Liver (tissue), 9 donors: ENCODE measurements around the gene ANKRD23. TPM values are rescaled to one million over a fixed set of nuclear protein-coding genes. Genes with fewer than 3 reads are reported as not detected.

Experiments used
- DNase-seq: peaks from one replicate; pipeline ENCODE4 v3.0.0-alpha.2; 2017; ENCODE audit warnings: low spot score
- H3K27ac ChIP-seq, 2 donors: one replicate each; pipeline ENCODE4 v1.7.0; 2013; ENCODE audit warnings: inconsistent platforms in 2 of 2, low read length in 2 of 2, control low read depth in 1 of 2, low read depth in 1 of 2, mild to moderate bottlenecking in 1 of 2
- H3K27me3 ChIP-seq, 4 donors: one replicate each; pipeline versions ENCODE4 v1.6.1 to v1.7.0; 2013; ENCODE audit warnings: low read length in 3 of 4, inconsistent platforms in 1 of 4, mild to moderate bottlenecking in 1 of 4, moderate library complexity in 1 of 4; ENCODE audit not compliant: control insufficient read depth in 4 of 4, insufficient read depth in 4 of 4
- H3K36me3 ChIP-seq, 4 donors: one replicate each; pipeline versions ENCODE4 v1.6.1 to v1.7.0; 2013; ENCODE audit warnings: low read length in 3 of 4, mild to moderate bottlenecking in 3 of 4, low read depth in 1 of 4, moderate library complexity in 1 of 4; ENCODE audit not compliant: control insufficient read depth in 4 of 4, insufficient read depth in 3 of 4
- H3K4me1 ChIP-seq, 4 donors: one replicate each; pipeline versions ENCODE4 v1.6.1 to v1.7.0; 2013; ENCODE audit warnings: low read length in 3 of 4, mild to moderate bottlenecking in 3 of 4, moderate library complexity in 1 of 4; ENCODE audit not compliant: control insufficient read depth in 4 of 4, insufficient read depth in 4 of 4
- H3K4me3 ChIP-seq, 3 donors: one replicate each; pipeline versions ENCODE4 v1.6.1 to v1.7.0; 2013; ENCODE audit warnings: low read length in 3 of 3, control low read depth in 1 of 3, low read depth in 1 of 3, mild to moderate bottlenecking in 1 of 3
- H3K9ac ChIP-seq, 2 donors: one replicate each; pipeline ENCODE4 v1.7.0; 2013; ENCODE audit warnings: low read length in 2 of 2, mild to moderate bottlenecking in 2 of 2, moderate library complexity in 2 of 2, control low read depth in 1 of 2, low read depth in 1 of 2
- H3K9me3 ChIP-seq, 4 donors: one replicate each; pipeline versions ENCODE4 v1.6.1 to v1.7.0; 2013; ENCODE audit warnings: low read length in 3 of 4; ENCODE audit not compliant: control insufficient read depth in 4 of 4
- EGR1 ChIP-seq, 2 donors: IDR thresholded peaks; 2 replicates each; pipeline ENCODE4 v1.6.1; 2016 to 2018; ENCODE audit warnings: antibody characterized with exemption in 2 of 2, low read depth in 2 of 2
- FOXA1 ChIP-seq: IDR thresholded peaks from 2 replicates; pipeline ENCODE4 v1.6.1; 2016; ENCODE audit warnings: antibody characterized with exemption
- FOXA2 ChIP-seq: IDR thresholded peaks from 2 replicates; pipeline ENCODE4 v1.6.1; 2016; ENCODE audit warnings: antibody characterized with exemption
- GABPA ChIP-seq, 2 donors: IDR thresholded peaks in 1 of 2; conservative IDR thresholded peaks in 1 of 2; 2 replicates each; pipeline ENCODE4 v1.6.1; 2016; ENCODE audit warnings: antibody characterized with exemption in 2 of 2, mild to moderate bottlenecking in 1 of 2, moderate library complexity in 1 of 2
- HNF4A ChIP-seq, 2 donors: conservative IDR thresholded peaks; 2 replicates each; pipeline ENCODE4 v1.6.1; 2016; ENCODE audit warnings: antibody characterized with exemption in 2 of 2, mild to moderate bottlenecking in 2 of 2
- NR2F2 ChIP-seq: IDR thresholded peaks from 2 replicates; pipeline ENCODE4 v1.6.1; 2016; ENCODE audit warnings: antibody characterized with exemption
- RAD21 ChIP-seq, 2 donors: IDR thresholded peaks; 2 replicates each; pipeline ENCODE4 v1.6.1; 2016; ENCODE audit warnings: antibody characterized with exemption in 2 of 2, mild to moderate bottlenecking in 2 of 2
- REST ChIP-seq: IDR thresholded peaks from 2 replicates; pipeline ENCODE4 v1.6.1; 2016; ENCODE audit warnings: antibody characterized with exemption, mild to moderate bottlenecking
- RXRA ChIP-seq, 2 donors: IDR thresholded peaks; 2 replicates each; pipeline ENCODE4 v1.6.1; 2017 to 2018; ENCODE audit warnings: antibody characterized with exemption in 2 of 2, mild to moderate bottlenecking in 1 of 2
- SP1 ChIP-seq: IDR thresholded peaks from 2 replicates; pipeline ENCODE4 v1.6.1; 2018; ENCODE audit warnings: antibody characterized with exemption, mild to moderate bottlenecking
- WGBS: extraction: QIAGEN DNeasy Blood & Tissue Kit; methylation state at CpG from one replicate; pipeline ENCODE4 v1.1.7; 2013; 5-methylcytosine and 5-hydroxymethylcytosine counted together
- polyA plus RNA-seq, 2 donors: library from polyadenylated mRNA; stranded (reverse) in 1 of 2; unstranded in 1 of 2; fragments of 200-250 nt in 1 of 2; fragments of >200 nt in 1 of 2; fragmentation: Nextera tagmentation in 1 of 2; extraction: Ambion mirVana in 1 of 2; gene quantifications; one replicate each; pipeline versions ENCODE4 v1.2.1 to v1.2.3, GENCODE V29; 2013 to 2015
- total RNA-seq, 2 donors: library from RNA; depleted of rRNA; stranded (reverse); fragments of >200 nt; gene quantifications; one replicate each; pipeline ENCODE4 v1.2.3, GENCODE V29; 2014
- TF ChIP-seq, protein P1 (sequence below): fragments of 150-350 bp; IDR thresholded peaks from 2 replicates; pipeline ENCODE4 v1.5.1; 2017; ENCODE audit warnings: improper control_type of control experiment, low read depth, low read length; ENCODE audit not compliant: missing input control
- TF ChIP-seq, protein P2 (sequence below): IDR thresholded peaks from 2 replicates; pipeline ENCODE4 v1.6.1; 2016; ENCODE audit warnings: antibody characterized with exemption
- donor health status: healthy.
- donor health status: healthy.
- donor health status: healthy.
- donor health status: healthy.
- donor health status: healthy.

ANKRD23 gene
- total and polyA plus RNA-seq, 4 donors = 0.82 to 4.2 (median 1.9) TPM

DNA sequence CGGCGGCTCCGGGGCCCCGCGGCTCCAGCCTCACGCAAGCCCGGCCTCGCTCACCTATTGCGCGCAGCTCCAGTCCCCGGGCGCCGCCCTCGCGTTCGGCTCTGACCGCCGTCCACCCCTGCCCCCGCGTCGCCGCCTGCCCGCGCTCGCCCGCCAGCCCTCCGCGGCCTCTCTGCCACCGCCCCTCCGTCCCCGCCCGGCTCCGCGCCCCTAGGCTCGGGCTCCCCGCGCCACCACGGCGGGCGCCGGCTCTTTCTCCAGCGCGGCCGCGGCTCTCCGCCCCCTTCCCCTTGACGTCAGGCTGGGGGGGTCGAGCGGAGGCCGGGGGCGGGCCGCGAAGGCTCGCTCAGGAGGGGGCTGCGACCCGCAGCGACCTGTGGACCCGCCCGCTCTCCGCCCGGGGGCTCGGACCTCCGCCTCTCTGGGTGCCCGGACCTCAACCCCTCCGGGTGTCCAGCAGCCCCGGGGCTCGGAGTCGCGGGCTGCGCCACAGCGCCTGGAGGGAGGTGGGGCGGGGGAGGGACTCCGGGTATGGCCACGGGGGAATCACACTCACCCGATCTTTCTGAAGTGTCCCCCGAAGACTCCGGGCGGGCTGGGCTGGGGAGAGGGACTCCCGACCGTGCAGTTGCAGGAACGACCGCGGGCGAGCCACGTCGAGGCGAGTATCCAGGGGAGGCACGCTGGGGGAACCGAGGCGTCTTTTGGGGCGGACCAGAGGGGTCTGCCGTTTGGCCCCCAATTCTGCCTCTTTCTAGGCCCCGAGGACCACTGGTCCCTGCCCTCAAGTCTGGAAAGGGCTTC is 26.2 kb upstream of the ANKRD23 start, which contains the start of gene SEMA4C:
Gene SEMA4C (minus strand): TSS at position 259 of the 804 bp plus-strand sequence. CDS start 2,194 bp downstream, outside the sequence.
- peak within 1 kb of the TSS; percentile 96 to 97 for H3K27ac ChIP-seq
- H3K4me1 ChIP-seq = peaks cover 9 to 40% (median 29%) of the 10 kb centered on the region in 4 donors
- no peaks in the 10 kb centered on the region for H3K9me3 ChIP-seq
- peak within 1 kb of the TSS; percentile 65 to 94 (median 87) for H3K4me3 ChIP-seq
- peak within 1 kb of the TSS; percentile 63 to 67 for H3K9ac ChIP-seq
- 5% methylated on average over 93 of the region's 93 CpGs for WGBS
- no peak for TF ChIP-seq NR2F2
- TF ChIP-seq GABPA (IDR thresholded peaks at IDR 0.05 in 1 of 2, conservative IDR thresholded peaks at IDR 0.05 in 1 of 2) = no peak
- TF ChIP-seq FOXA1 = no peak
- TF ChIP-seq SP1 = no peak
- TF ChIP-seq, protein P1, sequence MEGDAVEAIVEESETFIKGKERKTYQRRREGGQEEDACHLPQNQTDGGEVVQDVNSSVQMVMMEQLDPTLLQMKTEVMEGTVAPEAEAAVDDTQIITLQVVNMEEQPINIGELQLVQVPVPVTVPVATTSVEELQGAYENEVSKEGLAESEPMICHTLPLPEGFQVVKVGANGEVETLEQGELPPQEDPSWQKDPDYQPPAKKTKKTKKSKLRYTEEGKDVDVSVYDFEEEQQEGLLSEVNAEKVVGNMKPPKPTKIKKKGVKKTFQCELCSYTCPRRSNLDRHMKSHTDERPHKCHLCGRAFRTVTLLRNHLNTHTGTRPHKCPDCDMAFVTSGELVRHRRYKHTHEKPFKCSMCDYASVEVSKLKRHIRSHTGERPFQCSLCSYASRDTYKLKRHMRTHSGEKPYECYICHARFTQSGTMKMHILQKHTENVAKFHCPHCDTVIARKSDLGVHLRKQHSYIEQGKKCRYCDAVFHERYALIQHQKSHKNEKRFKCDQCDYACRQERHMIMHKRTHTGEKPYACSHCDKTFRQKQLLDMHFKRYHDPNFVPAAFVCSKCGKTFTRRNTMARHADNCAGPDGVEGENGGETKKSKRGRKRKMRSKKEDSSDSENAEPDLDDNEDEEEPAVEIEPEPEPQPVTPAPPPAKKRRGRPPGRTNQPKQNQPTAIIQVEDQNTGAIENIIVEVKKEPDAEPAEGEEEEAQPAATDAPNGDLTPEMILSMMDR = no peak
- TF ChIP-seq RXRA (IDR thresholded peaks at IDR 0.05) = no peak
- TF ChIP-seq HNF4A (conservative IDR thresholded peaks at IDR 0.05) = no peak
- H3K36me3 ChIP-seq = peaks cover 0 to 9% (median 2%) of the 10 kb centered on the region in 4 donors
- no peaks in the 10 kb centered on the region for H3K27me3 ChIP-seq
- peak; percentile 63 for DNase-seq

GRCh38 chr2:96869281-96869821 is 25.5 kb upstream of the ANKRD23 start:
- Histone ChIP-seq H3K27me3 (no peaks in the 10 kb centered on the region), H3K9me3 (no peaks in the 10 kb centered on the region), H3K4me3 (peak overlapping the region; percentile 65 to 94 (median 87)), H3K9ac (peak overlapping the region; percentile 45 to 67), H3K27ac (peak overlapping the region; percentile 96 to 97), H3K36me3 (peaks cover 3 to 16% (median 6%) of the 10 kb centered on the region in 4 donors), H3K4me1 (peaks cover 9 to 46% (median 34%) of the 10 kb centered on the region in 4 donors)
- TF ChIP-seq EGR1 (IDR thresholded peaks at IDR 0.05; ENCODE audit: low read depth in 2 of 2) (peak in 1 of 2 donors; percentile 78), RAD21 (IDR thresholded peaks at IDR 0.05) (peak in 1 of 2 donors; percentile 14), FOXA2 (no peak)
- peak; percentile 71 for DNase-seq
- under 1% methylated on average over 64 of the region's 64 CpGs for WGBS

DNA sequence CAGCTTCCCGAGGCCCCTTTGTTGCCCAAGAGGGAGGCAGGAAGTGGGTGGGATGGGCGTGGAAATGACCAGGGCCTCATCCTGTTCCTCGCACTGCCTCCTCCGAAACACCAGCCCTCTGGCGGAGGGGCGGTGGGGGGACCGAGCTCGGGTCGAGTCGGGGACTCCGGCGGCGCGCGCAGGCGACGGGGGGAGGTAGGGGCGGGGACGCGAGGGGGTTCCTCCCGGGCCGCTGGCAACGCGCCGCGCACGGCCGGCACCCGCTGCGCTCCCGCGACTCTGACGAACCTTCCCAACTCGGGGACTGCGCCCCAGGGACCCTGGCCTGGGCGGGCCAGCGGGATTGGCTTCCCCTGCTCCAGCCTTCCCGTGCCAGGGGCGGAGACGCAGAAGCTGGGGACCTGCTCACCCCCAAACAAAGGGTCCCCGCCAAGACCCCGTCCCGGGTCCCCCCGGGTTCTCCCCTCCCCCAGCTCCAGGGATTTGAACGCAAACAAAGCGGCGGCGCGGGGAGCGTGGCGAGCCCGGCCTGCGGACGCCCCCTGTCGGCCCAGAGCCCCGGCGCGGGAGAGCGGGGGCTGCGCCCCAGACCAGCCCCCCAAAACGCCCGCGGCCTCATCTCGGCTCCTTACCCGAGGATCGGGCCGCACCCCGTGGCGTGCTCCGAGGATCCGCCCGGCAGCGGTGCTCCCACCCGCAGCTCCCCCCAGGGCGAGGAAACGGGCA is 24.9 kb upstream of the ANKRD23 start:
- WGBS = under 1% methylated on average over 76 of the region's 76 CpGs
- H3K9ac ChIP-seq = peak overlapping the region; percentile 67 to 70
- H3K27ac ChIP-seq = peak overlapping the region; percentile 96 to 97
- peak overlapping the region; percentile 66 to 94 (median 87) for H3K4me3 ChIP-seq
- peaks cover 3 to 22% (median 6%) of the 10 kb centered on the region in 4 donors for H3K36me3 ChIP-seq
- peaks cover 9 to 43% (median 35%) of the 10 kb centered on the region in 4 donors for H3K4me1 ChIP-seq
- H3K9me3 ChIP-seq = no peaks in the 10 kb centered on the region
- TF ChIP-seq SP1 = peak; percentile 48
- TF ChIP-seq, protein P1 = peak; percentile 46
- TF ChIP-seq, protein P2, sequence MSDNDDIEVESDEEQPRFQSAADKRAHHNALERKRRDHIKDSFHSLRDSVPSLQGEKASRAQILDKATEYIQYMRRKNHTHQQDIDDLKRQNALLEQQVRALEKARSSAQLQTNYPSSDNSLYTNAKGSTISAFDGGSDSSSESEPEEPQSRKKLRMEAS = no peak
- peak in 1 of 2 donors; percentile 44 for TF ChIP-seq RAD21 (IDR thresholded peaks at IDR 0.05)
- peak in 1 of 2 donors; percentile 77 for TF ChIP-seq GABPA (IDR thresholded peaks at IDR 0.05 in 1 of 2, conservative IDR thresholded peaks at IDR 0.05 in 1 of 2)
- TF ChIP-seq REST = peak; percentile 28
- TF ChIP-seq RXRA (IDR thresholded peaks at IDR 0.05) = peak in 1 of 2 donors; percentile 43
- TF ChIP-seq NR2F2 = no peak
- no peaks in the 10 kb centered on the region for H3K27me3 ChIP-seq
- peak; percentile 79 for DNase-seq
